Stimulated activated naive CD4-positive, alpha-beta T cell treated with Interleukin-2 at 50 U/mL for 16 hours (primary cell): ENCODE data around the gene GALNS.

Experiments
- DNase-seq: peaks from one replicate; lab custom pipeline; 2025; lab: John Stamatoyannopoulos, UW

Gene GALNS

DNA sequence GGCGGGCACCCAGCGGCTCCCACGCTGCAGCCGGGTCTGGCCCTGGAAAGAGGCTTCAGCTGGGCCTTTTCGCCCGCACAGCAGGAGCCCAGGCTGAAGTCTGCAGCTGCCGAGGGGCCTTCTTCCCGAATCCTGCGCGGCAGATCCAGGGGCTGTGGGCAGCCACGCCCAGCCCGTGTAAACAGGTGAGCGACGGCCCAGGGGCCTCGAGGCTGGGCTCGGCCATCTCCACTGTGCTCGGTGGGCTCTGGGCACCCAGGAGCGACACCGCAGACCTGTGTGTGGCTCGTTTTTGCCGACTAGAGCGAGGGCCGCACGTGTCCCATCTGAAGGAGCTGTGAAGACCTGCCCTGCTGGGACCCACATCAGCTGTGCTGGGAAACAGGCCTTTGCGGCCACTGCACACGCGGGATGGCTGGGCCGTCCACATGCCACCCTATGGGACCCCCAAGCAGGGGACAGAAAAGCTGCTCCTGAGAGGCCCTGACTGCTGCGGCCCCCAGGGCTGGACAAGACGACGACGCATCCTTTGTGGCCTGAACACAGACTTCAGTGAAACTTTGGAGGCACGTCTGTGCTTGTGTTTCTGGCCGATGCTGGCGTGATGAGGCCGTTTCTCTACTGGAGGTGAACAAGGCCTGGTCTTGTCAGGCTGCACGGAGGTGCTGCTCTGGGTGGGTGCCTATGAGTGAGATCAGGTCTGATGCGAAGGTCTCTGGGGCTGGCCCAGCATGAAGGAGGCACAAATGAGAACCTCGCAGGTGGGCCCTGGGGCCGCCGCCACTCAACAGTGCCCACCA, 39.8 kb downstream of the GALNS start:
- no peak for DNase-seq

DNA sequence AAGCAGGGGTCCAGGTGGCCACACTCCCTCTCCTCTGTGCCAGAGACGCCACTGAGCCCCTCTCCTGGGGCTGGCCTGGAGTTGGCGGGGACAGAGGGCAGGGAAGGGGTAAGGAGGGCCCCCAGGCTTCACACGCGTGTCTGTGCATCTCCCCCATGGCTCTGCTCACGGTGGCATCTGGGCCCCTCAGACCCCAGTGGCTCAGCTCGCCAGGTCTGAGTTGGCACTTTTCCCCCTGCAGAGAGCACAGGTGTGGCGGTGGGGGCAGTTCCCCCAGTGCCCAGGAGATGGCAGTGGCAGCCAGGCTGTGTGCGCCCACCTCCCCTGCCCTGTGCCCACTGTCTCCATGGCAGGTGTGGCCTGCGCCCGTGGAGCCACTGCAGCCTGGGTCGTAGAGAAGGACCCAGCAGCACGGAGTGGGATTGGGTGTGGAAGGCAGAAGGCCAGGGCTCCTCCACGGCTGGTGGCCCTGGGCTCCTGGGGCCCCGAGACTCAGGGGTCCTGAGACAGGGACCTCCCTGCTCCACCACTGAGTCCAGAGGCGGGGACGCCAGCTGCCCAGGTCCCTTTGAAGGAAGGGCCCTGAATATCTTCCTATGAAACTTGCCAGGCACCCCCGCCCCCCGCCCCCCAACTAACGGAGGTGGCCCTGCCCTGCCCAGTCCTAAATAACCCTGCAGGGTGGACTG, 40.7 kb downstream of the GALNS start:
- DNase-seq = peak; percentile 36

DNA sequence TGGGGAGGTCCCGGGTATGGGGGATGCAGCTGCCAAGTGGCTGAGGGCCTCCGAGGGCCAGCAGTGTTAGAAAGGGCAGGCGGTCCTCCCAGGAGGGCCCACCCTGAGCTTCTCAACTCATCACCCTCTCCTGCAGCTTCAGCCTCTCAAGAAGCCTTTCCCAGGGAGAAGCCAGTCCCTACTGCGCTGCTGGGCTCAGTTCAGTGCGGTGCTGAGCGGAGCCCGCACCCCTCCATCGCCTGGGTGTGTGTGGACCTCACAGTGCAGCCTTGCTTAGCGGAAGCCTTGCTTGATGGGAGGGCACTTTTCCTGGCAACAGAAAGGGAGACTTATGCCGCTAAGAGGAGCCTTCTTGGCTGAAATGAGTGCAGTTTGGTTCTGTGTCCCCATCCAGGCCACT, 41.5 kb downstream of the GALNS start:
- no peak for DNase-seq

DNA sequence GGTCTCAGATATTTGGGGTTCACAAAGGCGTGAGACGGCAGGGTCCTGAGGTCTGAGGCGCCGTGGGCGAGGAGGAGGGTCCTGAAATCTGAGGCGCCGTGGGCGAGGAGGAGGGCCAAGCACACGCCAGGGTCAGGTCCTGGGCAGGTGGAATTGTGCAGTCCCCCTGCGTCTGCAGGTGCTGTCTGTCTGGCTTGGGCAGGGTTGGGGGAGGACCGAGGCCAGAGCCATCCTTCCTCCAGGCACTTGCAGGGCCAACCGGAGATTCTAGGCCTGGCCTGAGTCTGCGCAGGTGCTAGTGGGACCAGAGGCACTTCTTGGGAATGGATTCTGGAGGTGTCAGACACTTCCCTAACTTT, 42.6 kb downstream of the GALNS start:
- DNase-seq = no peak

DNA sequence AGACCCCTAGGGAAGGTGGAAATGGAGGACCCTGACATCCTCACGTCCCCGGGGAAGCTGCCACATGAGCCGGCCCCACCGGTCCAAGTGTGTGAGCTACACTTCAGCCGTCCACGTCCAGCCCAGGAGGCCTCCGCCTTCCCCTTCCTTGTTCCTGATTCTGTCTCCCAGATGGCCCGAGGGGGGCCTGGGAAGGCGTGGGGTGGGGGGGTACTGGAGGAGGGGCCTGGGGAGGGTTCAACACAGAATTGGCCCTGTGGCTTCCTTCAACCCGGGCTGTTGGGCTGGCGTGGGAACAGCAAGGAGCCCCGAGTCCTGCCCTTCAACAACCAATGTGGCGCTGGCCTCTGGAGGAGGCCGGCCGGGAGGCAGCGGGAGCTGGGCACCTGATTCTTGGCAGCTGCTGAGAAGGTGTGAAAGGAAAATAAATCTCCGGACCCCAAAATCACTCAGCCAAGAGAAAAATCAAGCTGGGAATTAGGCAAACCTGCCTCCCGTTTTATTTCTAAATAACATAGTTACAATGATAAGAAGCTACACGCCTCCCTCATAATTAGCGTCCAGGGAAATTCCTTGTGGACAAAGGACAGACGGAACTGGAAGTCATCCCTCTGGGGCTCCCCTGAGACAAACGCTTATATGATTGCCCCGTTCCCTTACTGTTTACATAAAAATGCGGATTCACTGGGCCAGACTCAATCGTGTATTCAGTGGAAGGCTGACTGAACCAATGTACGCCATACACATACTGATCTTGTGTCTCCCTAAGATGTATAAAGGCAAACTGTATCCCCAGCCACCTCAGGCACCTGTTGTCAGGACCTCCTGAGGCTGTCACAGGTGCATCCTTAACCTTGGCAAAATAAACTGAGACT, 43.2 kb downstream of the GALNS start:
- DNase-seq = no peak

DNA sequence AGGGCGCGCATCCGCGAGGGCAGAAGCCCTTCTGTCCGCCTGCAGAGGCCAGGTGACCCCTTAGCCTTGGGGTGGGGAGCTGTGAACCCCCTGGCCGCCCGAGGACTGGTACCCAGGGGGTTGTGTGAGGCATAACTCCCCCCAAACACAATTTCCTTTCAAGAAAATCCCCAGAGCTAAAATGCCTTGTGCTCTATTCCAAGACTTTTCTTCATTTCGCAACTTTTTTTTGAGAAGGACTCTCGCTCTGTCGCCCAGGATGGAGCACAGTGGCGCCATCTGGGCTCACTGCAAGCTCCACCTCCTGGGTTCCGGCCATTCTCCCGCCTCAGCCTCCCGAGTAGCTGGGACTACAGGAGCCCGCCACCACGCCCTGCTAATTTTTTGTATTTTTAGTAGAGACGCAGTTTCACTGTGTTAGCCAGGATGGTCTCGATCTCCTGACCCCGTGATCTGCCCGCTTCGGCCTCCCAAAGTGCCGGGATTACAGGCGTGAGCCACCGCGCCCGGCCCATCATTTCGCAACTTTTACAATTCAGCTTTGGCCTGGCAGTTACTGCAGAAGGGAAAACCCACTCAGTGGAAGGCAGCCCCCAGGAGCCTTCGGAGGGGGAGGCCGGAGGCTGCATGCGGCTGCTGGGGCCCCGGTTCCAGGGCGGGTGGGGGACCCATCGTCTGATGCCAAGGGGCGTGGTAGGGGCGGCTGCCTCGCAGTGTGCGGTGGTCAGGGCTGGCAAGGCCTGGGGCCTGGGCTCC, 44.1 kb downstream of the GALNS start:
- DNase-seq = no peak

DNA sequence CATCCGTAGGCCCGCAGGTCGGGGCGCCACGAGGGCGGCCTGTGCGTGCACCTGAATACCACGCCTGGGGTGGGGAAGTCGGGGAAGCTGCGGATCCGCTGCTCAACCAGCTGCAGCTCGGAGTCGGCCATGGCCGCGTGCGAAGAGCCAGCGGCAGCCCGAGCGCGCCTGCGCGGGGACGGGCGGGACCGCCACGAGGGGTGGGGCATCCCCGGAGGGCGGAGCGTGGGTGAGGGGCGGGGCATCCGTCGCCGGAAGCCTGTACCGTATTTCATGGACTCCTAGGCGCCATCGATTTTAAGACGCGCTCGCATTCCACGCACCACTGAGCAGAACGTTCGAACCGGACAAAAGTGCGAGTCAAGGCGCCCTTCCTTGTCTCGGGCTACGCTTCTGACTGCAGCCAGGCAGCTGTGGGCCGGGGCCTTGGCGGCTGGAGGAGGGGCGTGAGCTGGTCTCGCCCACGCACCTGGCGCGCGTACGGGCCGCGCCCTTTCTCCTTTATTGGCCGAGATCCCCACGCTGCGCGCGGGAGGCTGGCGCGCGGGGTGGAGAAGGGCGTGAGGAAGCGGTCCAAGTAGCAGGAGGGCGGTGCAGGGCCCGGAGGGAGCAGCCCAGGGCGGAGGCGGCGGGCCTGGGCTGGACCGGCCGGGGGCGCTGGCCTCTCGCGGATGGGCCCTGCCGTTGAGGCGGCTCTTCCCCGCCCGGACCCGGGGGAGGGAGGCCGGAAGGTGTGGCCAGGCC, 44.8 kb downstream of the GALNS start, which contains the start of gene APRT:
APRT (minus strand) TSS at position 160 of the 744 bp plus-strand sequence; CDS start at position 131, 29 bp downstream.
- peak; percentile 91 for DNase-seq

DNA sequence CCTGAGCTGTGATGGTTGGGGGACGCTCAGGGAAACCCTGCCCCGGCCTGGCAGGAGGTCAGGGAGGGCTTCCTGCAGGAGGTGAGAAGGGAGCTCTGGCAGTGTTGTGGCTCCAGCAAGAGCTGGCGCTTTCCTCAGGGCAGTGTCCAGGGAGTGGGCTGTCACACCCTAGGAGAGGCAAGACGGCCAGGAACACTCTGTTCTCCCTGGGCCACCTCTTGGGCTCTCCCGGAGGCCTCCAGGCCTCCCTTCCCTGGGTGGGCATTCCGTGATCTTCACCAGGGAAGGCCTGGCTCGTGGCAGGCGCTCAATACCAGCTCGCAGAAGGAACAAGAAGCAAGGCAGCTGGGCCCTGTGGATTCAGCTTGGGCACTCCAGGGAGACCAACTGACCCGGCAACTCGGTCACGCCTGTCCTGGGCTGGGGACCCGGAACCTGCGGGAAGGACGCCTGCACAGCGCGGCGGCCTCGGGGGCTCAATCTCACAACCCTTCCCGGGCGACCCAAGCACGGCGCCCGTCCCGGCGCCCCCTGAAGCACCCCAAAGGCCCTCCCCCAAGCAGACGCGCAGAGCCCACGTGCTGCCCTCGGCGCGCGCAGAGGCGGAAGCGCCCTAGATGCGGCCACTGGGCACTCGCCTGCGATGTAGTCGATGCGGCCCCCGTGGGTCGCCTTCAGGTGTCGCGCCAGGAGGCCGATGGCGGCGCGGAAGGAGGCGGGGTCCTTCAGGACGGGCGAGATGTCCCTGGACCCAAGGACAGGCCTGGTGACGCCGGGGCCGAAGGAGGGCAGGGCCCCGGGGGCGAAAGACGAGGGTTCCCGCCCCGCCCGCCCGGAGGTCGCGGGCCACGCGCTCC, 45.6 kb downstream of the GALNS start:
- DNase-seq = peak; percentile 60

DNA sequence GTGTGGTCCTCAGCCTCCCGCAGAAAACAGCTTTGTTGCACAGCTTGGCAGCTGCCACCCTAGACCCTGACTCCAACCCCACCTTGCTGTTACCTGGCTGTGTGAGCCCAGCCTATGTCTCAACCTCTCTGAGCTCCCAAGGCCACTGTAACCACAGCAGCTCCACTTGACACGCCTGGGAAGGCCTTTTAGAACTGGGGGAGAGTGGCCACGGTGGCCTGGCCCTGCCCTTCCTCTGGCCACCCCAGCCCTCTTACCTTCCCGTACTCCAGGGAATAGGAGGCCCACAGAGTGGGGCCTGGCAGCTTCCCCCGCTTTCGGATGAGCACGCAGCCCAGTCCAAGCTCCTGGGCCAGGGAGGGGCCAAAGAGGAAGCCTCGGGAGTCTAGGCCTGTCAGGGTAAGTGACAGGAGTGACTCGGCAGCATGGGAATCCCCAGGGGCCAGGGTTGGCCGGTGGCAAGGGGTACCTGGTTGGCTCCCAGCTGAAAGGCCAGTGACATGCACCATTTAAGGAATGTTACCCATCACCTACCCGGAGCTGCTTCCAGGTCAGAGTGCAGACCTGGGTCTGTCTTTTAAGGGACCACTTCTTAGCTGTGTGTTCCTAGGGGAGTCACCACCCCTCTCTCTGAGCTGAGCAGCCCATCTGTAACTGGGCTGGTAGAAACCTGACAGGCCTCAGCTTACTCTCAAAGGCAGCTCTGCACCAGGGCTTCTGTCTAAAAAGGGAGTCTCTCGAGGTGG, 46.4 kb downstream of the GALNS start:
- DNase-seq = no peak

DNA sequence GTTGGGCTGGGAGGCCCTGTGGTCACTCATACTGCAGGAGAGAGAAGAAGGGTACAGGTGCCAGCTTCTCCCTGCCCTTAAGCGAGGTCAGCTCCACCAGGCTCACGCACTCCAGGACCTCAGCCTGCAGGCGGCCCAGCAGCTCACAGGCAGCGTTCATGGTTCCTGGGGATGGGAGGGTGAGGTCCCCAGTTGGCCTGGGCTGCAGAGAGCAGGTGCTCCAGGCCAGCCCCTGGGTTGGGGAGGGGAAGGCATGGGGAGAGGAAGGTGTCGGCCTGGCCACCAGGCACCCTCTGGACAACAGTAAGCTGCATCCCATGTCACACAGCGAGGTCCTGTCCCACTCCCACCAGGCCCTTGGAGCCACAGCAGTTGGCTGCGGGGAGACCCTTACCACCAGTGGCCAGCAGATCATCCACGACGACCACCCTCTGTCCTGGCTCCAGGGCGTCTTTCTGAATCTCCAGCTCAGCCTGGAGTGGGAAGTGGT, 47.0 kb downstream of the GALNS start:
- no peak for DNase-seq

DNA sequence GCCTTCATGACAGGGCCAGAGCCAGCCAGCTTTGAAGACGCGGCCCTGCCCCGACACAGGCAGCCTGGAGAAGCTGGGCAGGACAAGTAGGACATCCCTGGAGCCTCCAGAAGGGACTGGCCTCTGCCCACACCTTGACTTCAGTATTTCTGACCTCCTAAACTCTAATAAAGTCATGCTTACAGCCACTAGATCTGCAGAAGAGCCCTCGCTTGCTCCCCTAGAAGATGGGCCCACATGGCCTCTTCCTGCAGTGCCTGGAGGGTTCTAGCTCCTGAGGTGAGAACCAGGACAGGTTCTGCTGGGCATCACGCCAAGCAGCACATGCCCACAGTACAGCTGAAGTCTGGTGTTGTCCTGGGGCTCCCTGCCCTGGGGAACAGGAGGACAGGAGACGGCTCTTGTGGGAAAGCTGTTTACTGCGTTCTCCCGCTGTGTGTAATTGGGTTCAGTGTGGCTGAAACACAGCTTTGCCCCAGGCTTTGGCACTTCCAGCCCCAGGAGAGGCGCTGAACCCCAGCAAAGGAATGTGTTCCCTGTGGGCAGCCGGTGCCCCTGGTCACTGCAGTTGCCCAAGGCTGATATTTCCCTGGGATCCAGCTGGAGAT, 47.6 kb downstream of the GALNS start:
- no peak for DNase-seq

DNA sequence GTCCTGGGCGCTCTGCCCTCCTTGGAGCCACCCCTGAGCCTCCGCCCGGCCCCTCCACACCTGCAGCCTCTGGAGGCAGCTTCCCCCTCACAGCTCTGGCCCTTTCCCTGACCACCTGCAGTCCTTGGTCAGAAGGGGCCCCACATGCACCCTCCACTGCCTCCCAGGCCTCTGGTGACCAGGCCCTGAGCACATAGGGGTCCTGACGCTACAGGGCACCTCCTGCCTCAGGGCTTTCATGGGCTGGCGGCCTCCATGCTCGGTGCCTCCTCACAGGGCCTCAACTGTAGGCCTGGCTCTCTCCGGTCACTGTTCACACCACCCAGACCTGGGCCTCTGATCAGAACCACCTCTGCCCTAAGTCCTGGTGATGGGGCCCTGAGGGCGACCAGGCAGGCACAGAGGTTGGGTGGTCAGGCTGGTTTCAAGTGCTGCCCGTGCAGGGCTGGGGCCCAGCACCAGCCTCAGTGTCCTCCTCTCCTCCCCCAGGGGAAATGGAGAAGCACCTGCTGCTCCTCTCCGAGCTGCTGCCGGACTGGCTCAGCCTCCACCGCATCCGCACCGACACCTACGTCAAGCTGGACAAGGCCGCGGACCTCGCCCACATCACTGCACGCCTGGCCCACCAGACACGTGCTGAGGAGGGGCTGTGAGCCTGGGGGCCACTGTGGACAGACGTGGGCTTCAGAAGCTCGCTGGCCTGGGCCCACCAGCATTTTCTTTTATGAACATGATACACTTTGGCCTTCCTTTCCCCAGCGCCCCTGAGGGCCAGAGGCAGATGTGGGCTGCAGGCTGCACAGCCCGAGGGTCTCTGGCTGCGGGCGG, 48.9 kb downstream of the GALNS start:
- DNase-seq = no peak

DNA sequence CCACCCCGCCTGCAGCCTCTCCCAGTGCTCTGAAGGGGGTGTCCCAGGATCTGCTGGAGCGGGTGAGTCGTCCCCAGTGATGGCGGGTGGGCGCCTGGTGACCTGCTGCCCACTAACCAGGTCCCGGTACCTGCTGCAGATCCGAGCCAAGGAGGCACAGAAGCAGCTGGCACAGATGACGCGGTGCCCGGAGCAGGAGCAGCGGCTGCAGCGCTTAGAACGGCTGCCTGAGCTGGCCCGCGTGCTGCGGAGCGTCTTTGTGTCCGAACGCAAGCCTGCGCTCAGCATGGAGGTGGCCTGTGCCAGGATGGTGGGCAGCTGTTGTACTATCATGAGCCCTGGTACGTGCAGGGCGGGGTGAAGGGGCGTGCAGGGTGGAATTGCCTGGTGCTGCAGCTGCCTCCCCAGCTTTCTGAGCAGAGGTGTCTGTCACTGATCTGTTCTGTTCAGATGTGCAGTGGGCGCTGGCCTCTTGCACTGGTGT, 49.6 kb downstream of the GALNS start:
- DNase-seq = no peak

DNA sequence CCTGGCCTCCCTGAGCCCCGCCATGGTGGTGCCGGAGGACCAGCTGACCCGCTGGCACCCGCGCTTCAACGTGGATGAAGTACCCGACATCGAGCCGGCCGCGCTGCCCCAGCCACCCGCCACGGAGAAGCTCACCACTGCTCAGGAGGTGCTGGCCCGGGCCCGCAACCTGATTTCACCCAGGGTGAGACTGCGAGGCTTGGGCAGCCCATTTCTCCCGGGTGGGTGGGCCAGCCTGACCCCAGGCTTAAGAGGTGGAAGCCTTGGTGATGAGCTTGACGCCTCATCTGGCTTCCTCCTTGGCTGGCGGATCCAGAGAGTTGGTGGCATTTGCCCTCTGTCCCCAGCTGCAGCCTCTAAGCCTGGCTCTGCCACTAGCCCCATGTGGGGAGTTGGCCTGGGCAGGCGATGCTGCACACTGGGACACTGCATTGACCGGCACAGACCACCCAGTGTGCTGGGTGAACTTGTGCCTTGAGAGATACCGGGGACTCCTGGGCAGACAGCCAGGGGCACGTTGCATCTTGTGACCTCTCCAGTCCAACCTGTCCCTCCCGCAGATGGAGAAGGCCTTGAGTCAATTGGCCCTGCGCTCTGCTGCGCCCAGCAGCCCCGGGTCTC, 50.1 kb downstream of the GALNS start:
- DNase-seq = no peak

DNA sequence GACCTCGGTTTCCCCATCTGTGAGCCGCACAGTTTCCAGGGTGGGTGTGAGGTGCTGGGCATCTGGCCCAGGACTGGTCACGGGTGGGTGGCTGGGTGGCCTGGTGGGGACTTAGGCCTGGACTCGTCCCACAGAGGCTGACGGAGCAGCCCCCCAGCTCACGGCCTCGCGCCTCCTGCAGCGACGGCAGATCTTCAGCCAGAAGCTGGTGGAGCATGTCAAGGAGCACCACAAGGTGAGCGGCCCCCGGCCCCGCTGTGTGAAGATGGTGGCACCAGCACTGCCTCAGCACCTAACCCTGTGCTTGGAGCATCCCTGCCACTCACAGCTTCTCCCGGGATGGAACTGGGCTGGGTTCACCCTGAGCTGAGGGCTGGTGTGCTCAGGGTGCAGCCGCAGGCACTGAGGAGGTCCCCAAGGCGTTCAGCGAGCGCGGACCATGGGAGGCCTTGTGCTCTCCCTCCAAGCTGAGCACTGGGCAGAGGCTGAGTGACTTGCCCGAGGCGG, 50.8 kb downstream of the GALNS start:
- no peak for DNase-seq

DNA sequence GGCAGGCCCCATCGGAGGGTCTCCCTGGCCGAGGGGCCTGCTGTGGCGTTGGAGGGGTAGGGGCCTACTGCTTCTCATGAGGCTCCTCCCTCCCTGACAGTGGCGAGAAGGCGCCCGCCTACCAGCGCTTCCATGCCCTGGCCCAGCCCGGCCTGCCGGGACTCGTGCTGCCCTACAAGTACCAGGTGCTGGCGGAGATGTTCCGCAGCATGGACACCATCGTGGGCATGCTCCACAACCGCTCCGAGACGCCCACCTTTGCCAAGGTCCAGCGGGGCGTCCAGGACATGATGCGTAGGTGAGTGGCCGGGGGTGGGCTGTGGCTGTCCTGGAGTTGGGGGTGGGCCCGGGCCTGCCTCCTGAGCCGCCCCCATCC, 51.4 kb downstream of the GALNS start:
- no peak for DNase-seq
